Keratinocyte (primary cell): Measurements from ENCODE around the gene PODN.

ENCODE experiments used
- EZH2 ChIP-seq: IDR thresholded peaks from one replicate; pipeline ENCODE4 v1.6.1; 2012; ENCODE audit warnings: inconsistent platforms, mild to moderate bottlenecking, low read length, moderate library complexity
- TF ChIP-seq, protein P1 (sequence below), 3 experiments: IDR thresholded peaks in 1 of 3; conservative IDR thresholded peaks in 1 of 3; optimal IDR thresholded peaks in 1 of 3; 2 replicates in 2 of 3; 3 replicates in 1 of 3; pipeline versions ENCODE3 to v1.5.1; 2011; ENCODE audit warnings: low read length in 3 of 3, mild to moderate bottlenecking in 3 of 3, moderate library complexity in 2 of 3, control low read depth in 1 of 3, inconsistent platforms in 1 of 3; ENCODE audit not compliant: insufficient read depth in 2 of 3; ENCODE audit errors: extremely low read depth in 1 of 3

DNA sequence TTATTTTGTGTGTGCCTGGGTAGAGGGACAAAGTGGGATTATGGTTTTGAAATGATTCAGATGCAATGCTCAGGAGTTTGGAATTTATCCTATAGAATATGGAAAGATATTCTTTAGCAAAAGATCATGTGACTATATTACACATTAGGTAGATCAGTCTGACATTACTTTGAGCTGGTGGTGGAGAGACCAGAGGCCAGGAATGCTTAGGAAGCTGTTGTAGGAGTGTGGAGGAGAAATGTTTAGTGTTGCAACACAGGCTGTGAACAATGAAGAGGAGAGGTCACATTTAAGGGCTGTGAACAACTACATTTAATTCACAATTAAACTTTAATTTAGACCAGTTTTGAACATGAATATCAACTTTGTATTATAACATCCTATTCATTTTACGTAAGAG, 45.3 kb upstream of the PODN start:
- TF ChIP-seq, protein P1, sequence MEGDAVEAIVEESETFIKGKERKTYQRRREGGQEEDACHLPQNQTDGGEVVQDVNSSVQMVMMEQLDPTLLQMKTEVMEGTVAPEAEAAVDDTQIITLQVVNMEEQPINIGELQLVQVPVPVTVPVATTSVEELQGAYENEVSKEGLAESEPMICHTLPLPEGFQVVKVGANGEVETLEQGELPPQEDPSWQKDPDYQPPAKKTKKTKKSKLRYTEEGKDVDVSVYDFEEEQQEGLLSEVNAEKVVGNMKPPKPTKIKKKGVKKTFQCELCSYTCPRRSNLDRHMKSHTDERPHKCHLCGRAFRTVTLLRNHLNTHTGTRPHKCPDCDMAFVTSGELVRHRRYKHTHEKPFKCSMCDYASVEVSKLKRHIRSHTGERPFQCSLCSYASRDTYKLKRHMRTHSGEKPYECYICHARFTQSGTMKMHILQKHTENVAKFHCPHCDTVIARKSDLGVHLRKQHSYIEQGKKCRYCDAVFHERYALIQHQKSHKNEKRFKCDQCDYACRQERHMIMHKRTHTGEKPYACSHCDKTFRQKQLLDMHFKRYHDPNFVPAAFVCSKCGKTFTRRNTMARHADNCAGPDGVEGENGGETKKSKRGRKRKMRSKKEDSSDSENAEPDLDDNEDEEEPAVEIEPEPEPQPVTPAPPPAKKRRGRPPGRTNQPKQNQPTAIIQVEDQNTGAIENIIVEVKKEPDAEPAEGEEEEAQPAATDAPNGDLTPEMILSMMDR (optimal IDR thresholded peaks at IDR 0.05 in 1 of 3, IDR thresholded peaks at IDR 0.05 in 1 of 3, conservative IDR thresholded peaks at IDR 0.05 in 1 of 3; ENCODE audit: extremely low read depth in 1 of 3, insufficient read depth in 2 of 3, low read length in 3 of 3), result no peak
- TF ChIP-seq EZH2, result no peak
